ENCODE data around the gene ARL15.

DNA sequence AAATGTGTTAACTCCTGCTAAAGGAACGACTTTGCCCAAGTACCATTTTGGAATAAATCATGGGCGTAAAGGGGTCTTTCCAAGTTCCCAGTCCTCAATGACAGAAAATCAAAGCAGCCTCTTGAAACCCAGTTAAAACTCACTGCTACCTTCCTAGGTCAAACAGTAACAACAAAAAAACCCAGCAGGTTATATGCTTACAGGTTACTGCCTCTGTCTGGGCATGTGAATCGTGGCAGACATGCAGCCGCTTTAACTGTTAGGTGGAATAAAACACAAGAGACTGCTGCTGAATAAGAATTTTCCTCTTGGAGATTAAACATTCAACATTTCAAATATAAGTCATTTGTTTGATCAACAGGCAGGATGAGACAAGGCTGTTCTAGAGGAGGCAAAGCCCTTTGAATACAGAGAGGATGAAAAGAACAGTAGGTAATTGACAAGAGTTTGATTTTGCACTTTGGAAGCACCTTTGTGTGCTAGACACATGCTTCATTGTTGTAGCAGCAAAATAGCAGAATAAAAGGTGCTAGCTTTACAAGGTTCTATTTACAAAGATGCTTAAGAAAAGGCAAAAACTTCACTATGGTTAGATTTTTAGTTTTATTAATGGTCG is 430.6 kb downstream of the ARL15 start:
- TF ChIP-seq, protein P1, sequence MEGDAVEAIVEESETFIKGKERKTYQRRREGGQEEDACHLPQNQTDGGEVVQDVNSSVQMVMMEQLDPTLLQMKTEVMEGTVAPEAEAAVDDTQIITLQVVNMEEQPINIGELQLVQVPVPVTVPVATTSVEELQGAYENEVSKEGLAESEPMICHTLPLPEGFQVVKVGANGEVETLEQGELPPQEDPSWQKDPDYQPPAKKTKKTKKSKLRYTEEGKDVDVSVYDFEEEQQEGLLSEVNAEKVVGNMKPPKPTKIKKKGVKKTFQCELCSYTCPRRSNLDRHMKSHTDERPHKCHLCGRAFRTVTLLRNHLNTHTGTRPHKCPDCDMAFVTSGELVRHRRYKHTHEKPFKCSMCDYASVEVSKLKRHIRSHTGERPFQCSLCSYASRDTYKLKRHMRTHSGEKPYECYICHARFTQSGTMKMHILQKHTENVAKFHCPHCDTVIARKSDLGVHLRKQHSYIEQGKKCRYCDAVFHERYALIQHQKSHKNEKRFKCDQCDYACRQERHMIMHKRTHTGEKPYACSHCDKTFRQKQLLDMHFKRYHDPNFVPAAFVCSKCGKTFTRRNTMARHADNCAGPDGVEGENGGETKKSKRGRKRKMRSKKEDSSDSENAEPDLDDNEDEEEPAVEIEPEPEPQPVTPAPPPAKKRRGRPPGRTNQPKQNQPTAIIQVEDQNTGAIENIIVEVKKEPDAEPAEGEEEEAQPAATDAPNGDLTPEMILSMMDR (conservative IDR thresholded peaks at IDR 0.05): no peak
- TF ChIP-seq EZH2 (IDR thresholded peaks at IDR 0.05; ENCODE audit: low read depth): no peak
